ENCODE results near the gene XAGE1B. TPM values are rescaled to one million over a fixed set of nuclear protein-coding genes. Genes with fewer than 3 reads are reported as not detected.
"Not testable (repeated sequence)": the region's sequence is repeated elsewhere in the genome, so short reads cannot be mapped to it uniquely, and the experiment has no call there.

XAGE1B gene
- total RNA-seq, 1 donor: not detected

GRCh38 chrX:52511126-52511525, 5.7 kb downstream of the XAGE1B start:
- H3K4me3 ChIP-seq (ENCODE audit: low read depth, low read length); DNase-seq (ENCODE audit: low read depth): not testable (repeated sequence)

DNA sequence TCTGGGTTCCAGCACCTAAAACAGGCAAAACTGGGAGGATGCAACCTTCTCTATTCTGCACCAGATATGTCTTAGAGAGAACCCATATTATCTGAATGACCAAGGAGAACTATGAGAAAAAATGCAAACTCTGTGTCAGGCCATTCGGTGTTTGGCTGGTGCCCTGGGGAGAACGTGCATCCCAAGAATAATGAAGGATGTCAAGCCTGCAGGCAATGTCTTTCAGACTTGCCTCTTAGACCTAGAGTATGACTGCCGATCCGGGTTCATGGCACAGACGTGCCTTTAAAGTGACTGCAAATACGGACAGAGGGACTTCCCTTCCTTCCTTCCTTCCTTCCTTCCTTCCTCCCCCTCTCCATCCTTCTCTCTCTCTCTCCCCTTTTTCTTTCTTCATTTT, 6.9 kb downstream of the XAGE1B start:
- no peak overlapping the region for H3K4me3 ChIP-seq (ENCODE audit: low read depth, low read length)
- TF ChIP-seq, protein P1, sequence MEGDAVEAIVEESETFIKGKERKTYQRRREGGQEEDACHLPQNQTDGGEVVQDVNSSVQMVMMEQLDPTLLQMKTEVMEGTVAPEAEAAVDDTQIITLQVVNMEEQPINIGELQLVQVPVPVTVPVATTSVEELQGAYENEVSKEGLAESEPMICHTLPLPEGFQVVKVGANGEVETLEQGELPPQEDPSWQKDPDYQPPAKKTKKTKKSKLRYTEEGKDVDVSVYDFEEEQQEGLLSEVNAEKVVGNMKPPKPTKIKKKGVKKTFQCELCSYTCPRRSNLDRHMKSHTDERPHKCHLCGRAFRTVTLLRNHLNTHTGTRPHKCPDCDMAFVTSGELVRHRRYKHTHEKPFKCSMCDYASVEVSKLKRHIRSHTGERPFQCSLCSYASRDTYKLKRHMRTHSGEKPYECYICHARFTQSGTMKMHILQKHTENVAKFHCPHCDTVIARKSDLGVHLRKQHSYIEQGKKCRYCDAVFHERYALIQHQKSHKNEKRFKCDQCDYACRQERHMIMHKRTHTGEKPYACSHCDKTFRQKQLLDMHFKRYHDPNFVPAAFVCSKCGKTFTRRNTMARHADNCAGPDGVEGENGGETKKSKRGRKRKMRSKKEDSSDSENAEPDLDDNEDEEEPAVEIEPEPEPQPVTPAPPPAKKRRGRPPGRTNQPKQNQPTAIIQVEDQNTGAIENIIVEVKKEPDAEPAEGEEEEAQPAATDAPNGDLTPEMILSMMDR (IDR thresholded peaks at IDR 0.05; ENCODE audit: insufficient read depth, low read length): no peak
- no peak for DNase-seq (ENCODE audit: low read depth)

- DNase-seq (ENCODE audit: low read depth): no peak
- no peak overlapping the region for H3K4me3 ChIP-seq (ENCODE audit: low read depth, low read length)
- TF ChIP-seq, protein P1 (IDR thresholded peaks at IDR 0.05; ENCODE audit: insufficient read depth, low read length): no peak
Measured at GRCh38 chrX:52507331-52507730, 9.5 kb downstream of the XAGE1B start.

GRCh38 chrX:52504551-52504950, 12.3 kb downstream of the XAGE1B start:
- DNase-seq (ENCODE audit: low read depth): no peak
- TF ChIP-seq, protein P1 (IDR thresholded peaks at IDR 0.05; ENCODE audit: insufficient read depth, low read length): no peak
- no peak overlapping the region for H3K4me3 ChIP-seq (ENCODE audit: low read depth, low read length)

DNA sequence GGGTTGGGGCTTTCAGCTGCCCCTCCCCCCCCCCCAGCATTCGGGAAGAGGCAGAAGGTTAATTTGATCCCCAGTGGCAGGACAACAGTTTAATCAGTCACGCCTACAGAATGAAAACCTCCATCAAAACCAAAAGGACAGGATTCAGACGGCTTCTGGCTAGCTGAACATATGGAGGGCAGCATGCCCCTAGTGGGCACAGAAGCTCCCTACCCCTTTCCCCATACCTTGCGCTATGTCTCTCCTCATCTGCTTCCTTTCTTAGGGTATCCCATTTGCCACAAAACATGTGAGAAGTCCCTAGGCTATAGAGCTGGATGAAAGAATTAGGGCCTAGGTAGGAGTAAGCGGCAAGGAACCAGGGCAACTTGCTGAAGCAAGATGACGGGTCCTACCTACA, 15.5 kb downstream of the XAGE1B start:
- DNase-seq (ENCODE audit: low read depth); H3K4me3 ChIP-seq (ENCODE audit: low read depth, low read length): not testable (repeated sequence)

- not testable (repeated sequence) for DNase-seq (ENCODE audit: low read depth); H3K4me3 ChIP-seq (ENCODE audit: low read depth, low read length)
Measured at GRCh38 chrX:52496419-52496772, 20.5 kb downstream of the XAGE1B start.

DNA sequence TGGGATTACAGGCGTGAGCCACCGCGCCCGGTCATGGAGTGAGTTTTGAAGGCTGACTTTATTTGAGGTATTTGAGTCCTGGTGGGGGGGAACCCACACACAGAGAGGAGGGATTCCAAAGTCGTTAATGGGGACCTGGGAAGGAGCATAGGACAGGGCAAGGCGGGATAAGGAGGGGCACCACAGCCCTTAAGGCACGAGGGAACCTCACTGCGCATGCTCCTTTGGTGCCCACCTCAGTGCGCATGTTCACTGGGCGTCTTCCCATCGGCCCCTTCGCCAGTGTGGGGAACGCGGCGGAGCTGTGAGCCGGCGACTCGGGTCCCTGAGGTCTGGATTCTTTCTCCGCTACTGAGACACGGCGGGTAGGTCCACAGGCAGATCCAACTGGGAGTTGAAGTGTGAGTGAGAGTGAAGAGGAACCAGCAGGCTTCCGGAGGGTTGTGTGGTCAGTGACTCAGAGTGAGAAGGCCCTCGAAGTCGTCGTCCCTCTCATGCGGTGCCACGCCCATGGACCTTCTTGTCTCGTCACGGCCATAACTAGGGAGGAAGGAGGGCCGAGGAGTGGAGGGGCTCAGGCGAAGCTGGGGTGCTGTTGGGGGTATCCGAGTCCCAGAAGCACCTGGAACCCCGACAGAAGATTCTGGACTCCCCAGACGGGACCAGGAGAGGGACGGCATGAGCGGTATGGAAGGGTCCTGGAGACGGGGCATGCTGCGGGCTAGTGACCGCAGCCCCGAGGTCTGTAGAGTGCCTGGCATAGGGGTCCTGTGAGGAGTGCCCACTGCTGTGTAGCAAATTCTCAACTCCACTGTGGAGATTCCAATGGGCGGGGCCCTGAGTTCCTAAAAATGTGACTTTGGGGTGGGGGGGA, 21.1 kb downstream of the XAGE1B start, which contains the start of gene XAGE1A:
Gene XAGE1A (plus strand): TSS at position 264 of the 874 bp plus-strand sequence. CDS start 1,554 bp downstream, outside the sequence.
- H3K4me3 ChIP-seq (ENCODE audit: low read depth, low read length); DNase-seq (ENCODE audit: low read depth): not testable (repeated sequence)

DNA sequence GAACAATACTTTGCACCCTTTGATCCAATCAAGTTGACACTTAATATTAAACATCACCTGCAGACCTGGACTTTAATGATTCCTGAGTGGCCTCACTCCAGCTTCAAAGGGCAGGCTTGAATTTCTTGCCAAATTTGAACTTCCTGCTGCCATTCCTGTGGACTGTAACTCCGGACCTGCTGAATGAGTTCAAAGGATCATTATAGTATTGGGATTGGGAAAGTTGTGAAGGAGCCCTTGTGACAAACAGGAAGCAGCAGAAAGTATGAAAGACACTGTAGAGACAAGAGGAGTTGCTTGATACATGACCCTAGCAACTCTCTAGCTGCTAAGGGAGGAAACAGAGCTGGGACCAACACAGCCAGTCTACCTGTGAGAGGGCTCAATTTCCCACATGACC, 45.6 kb downstream of the XAGE1B start:
- DNase-seq (ENCODE audit: low read depth); H3K4me3 ChIP-seq (ENCODE audit: low read depth, low read length): not testable (repeated sequence)

Small RNA genes lying within 50 kb of the gene (small RNA-seq; reads per million reads assigned to genes)
- gene BX510359.8 (not detected), gene RBM22P7 (not detected)

Other genes starting within 250 kb of the XAGE1B start
- not detected in 2 replicates for gene XAGE2, start 148.0 kb downstream of the XAGE1B start, total RNA-seq (ENCODE audit: low replicate concordance)
- gene XAGE1A, start 21.3 kb downstream of the XAGE1B start, total RNA-seq (ENCODE audit: low replicate concordance): not detected in 2 replicates
- gene SSX7, start 137.8 kb upstream of the XAGE1B start, total RNA-seq (ENCODE audit: low replicate concordance): not detected in 2 replicates
- gene SSX2, start 190.1 kb upstream of the XAGE1B start, total RNA-seq (ENCODE audit: low replicate concordance): not detected in 2 replicates
- gene SSX2B, start 234.2 kb upstream of the XAGE1B start, total RNA-seq (ENCODE audit: low replicate concordance): 0.09 TPM in 1 of 2 replicates, not detected in the other

Data from fibroblast of the aortic adventitia (primary cell).